HFF-Myc (cell line): ENCODE measurements around the gene TWNK.
A peak's percentile ranks its signal among the peaks of the same experiment; 100 is the strongest.
"Not testable (repeated sequence)": the region's sequence is repeated elsewhere in the genome, so short reads cannot be mapped to it uniquely, and the experiment has no call there.

ENCODE experiments used
- DNase-seq: peaks from one replicate; pipeline ENCODE4 v3.0.0-alpha.2; 2011; ENCODE audit warnings: low read depth; ENCODE audit errors: extremely low read depth
- H3K4me3 ChIP-seq: replicated peaks from 2 replicates; pipeline ENCODE4 v1.5.1; 2011; ENCODE audit warnings: low read depth, mild to moderate bottlenecking, control low read depth, low read length
- CTCF ChIP-seq: IDR thresholded peaks from 2 replicates; pipeline ENCODE4 v1.5.1; 2012; ENCODE audit warnings: mild to moderate bottlenecking, low read depth, low read length, control low read depth; ENCODE audit errors: missing control alignments

Gene TWNK

GRCh38 chr10:101030496-101031127 is 43.3 kb downstream of the TWNK start:
- DNase-seq: no peak
- peak overlapping the region; percentile 48 for H3K4me3 ChIP-seq
- TF ChIP-seq CTCF: no peak

- peak within 1 kb of the TSS; percentile 48 for H3K4me3 ChIP-seq
- DNase-seq: peak; percentile 72
- TF ChIP-seq CTCF: no peak
Measured at GRCh38 chr10:101031128-101031795, 43.9 kb downstream of the TWNK start, which contains the start of the genes PDZD7 and SFXN3. Gene PDZD7, minus strand, starts transcription at chr10:101031129. Its CDS starts 910 bp downstream, at chr10:101030219. Gene SFXN3, plus strand, starts transcription at chr10:101031234. Its CDS starts 3,461 bp downstream, at chr10:101034695.

GRCh38 chr10:101031796-101032636 is 44.7 kb downstream of the TWNK start:
- TF ChIP-seq CTCF: no peak
- no peak for DNase-seq

GRCh38 chr10:101032637-101033224 is 45.4 kb downstream of the TWNK start:
- TF ChIP-seq CTCF: no peak
- H3K4me3 ChIP-seq: peak overlapping the region; percentile 48
- DNase-seq: peak; percentile 85

More at GRCh38 chr10:101031796-101032636, 44.7 kb downstream of the TWNK start:
- peak overlapping the region; percentile 48 for H3K4me3 ChIP-seq

GRCh38 chr10:101033276-101033675 is 45.9 kb downstream of the TWNK start:
- DNase-seq: no peak
- TF ChIP-seq CTCF: no peak
- H3K4me3 ChIP-seq: peak overlapping the region; percentile 48

- H3K4me3 ChIP-seq: not testable (repeated sequence)
Measured at GRCh38 chr10:101034404-101034803, 47.1 kb downstream of the TWNK start.

GRCh38 chr10:101035314-101035713 is 48.0 kb downstream of the TWNK start:
- DNase-seq: no peak
- TF ChIP-seq CTCF: no peak
- no peak overlapping the region for H3K4me3 ChIP-seq

More at GRCh38 chr10:101034404-101034803, 47.1 kb downstream of the TWNK start:
- not testable (repeated sequence) for DNase-seq
